ENCODE measurements around the gene ATF7IP2.
"Not testable (repeated sequence)": the region's sequence is repeated elsewhere in the genome, so short reads cannot be mapped to it uniquely, and the experiment has no call there.

ATF7IP2 gene

GRCh38 chr16:10385725-10386516 is at the start of gene ATF7IP2:
TSS of gene ATF7IP2 (plus strand) at chr16:10386061. CDS start at chr16:10430621, 44,560 bp downstream.
- DNase-seq, result peak; percentile 52 to 81 (median 68)

DNA sequence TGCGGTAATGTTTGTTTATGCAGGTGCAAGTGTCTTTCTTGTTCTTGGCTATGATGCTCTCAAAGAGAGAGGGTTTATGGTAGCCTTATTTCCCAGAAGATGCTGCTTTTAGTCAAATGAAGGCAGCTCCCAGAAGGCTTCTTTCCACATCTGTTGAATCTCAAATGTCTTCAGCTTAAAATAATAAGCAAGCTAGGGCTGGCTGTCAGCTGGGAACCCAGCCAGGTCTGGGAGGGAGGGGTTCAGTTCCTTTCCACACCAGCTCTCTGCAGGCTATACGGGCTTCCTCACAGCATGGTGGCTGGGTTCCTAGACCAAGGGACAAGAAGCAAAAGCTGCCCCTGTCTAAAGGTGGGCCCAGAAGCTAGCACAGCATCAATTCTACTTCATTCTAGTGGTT is 47.4 kb upstream of the ATF7IP2 start:
- no peak for DNase-seq

DNA sequence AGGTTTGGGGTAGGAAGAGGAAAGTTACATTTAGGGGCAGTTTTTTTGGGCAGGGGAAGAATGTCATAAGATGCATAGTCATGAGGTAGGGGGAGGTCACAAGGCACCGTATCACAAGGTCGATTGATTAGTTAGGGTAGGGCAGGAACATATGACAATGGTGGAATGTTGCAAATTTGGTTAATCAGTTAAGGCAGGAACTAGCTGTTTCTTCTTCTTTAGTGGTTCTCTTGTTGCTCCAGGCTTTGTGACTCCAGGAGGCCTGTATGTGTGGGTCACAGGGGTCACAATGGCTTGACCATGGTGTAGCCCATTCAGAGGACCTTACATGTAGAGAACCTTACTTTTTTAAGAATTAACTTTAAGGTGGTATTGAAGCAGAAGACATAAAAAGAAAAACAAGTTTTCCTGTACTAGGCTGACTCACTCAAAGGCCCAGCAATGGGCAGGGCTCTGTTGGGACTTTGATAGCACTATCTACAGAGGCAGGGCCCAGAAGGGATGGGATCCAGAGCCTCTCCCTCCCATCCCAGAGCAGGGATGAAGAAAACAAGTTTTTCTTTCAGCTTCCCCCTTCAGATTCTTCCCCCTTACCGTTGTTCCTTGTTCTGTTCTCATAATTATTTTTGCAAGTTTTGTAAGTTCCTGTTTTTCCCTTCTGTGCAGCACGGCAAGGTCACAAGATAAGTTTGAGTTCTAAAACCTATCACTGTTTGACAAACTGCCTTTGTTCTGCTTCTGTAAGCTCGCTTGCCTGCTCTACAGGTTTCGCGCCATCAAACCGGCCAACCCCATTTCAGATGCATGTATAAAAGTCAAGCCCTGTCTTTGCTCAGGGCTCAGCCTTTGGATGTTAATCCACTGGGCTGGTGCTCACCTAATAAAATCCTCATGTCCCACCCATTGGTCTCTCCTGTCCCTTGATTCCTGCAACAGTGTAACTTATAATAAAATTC is 45.8 kb upstream of the ATF7IP2 start:
- DNase-seq, result no peak

- no peak for DNase-seq
Observed at GRCh38 chr16:10343124-10343760, 42.6 kb upstream of the ATF7IP2 start.

DNA sequence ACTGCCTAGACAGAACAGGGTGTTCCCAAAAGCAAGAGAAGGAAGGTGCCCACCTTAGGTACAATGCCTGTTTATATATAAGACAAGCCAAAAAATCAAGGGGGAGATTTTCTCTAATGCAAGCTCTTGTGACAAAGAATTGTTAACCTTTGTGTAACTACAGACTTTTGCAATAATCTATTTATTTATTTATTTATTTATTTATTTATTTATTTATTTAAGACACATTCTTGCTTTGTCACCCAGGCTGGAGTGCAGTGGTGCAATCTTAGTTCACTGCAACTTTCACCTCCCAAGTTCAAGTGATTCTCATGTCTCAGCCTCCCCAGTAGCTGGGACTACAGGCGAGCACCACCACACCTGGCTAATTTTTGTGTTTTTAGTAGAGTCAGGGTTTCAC is 41.2 kb upstream of the ATF7IP2 start:
- not testable (repeated sequence) for DNase-seq

DNA sequence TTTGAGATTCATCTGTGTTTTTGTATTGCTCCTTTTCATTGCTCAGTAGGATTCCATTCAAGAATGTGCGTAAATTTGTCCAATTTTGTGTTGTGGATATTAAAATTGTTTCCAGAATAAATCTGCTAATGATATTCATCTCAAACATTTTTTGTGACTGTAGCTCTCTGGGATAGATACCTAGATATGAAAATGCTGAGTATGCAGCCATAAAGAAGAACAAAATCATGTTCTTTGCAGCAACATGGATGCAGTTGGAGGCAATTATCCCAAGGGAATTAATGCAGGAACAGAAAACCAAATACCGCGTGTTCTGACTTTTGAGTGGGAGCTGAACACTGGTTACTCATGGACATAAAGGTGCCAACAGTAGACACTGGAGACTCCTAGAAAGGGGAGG is 40.2 kb upstream of the ATF7IP2 start:
- DNase-seq, result no peak

GRCh38 chr16:10349851-10350250 is 36.0 kb upstream of the ATF7IP2 start:
- no peak for DNase-seq

DNA sequence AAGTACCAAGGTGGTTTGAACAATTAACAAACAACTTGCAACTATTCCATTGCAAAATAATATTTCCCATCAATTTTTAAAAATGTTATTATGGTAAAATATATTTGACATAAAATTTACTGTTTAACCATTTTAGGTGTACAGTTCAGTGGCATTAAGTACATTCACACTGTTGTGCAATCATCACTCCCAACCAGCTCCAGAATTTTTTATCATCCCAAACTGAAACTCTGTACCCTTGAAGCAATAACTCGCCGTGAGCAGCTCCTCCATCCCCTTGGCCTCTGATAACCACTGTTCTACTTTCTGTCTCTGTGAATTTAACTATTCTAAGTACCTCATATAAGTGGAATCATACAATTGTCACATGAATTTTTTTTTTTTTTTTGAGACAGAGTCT is 33.6 kb upstream of the ATF7IP2 start:
- no peak for DNase-seq

DNA sequence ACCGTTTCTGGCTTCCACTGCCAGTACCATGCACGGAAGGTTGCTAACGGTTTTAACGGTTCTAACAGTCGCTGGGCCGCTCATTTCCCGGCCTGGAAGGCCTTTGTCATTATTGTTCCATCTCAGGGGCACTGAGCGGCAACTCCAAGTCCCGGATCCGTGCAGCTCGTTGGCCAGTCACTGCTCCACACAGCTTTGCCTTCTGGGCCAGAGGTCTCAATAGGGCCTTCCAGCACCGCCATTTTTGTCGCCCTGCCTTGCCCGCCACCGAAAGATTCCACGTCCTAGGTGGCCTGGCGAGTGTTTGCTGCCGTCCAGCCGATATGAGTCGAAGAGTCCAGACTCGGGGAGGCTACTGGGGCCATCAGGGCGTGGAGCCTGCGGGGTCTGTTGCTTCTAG is 30.3 kb upstream of the ATF7IP2 start:
- DNase-seq, result no peak

DNA sequence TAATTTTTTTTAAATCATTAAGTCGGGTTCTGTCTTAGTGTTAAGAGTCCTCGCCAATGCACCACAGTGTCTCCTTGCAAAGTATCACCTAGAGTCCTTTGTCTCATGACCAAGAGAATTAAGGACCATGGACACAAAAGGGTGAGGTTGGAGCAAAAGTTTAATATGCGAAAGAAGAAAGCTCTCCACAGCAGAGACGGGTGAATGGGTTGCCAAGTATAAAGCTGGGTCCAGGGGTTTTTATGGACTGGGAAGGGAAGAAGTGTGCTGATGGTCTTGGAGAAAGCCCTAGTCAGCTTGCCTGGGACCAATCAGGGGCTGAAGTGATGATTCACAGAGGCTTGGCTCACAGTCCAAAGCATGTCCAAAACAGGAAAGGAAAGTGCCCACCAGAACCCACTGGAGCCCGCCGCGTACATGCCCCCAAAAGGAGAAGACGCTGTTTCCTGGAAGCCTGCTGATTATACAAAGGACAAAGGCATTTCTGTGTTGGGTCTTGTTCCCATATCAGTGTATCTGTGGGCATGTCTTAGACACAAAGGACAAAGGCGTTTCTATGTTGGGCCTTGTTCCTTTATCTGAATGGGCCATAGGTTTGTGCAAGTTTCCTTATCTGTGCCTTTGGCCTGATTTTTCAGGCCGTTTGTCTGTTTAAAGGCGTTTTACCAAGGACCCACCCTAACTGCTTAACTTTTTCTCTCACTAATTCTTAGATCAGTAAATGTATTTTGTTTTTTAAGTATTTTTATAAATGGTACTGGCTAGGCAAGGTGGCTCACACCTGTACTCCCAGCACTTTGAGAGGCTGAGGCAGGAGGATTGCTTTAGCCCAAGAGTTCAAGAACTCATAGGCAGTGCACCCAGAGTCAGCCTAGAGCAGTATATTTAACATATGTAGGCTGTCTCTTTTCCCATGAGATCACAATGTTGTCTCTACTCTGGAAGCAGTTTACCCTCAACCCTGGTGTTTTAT is 28.7 kb upstream of the ATF7IP2 start:
- no peak for DNase-seq

GRCh38 chr16:10361747-10362076 is 24.1 kb upstream of the ATF7IP2 start:
- not testable (repeated sequence) for DNase-seq

DNA sequence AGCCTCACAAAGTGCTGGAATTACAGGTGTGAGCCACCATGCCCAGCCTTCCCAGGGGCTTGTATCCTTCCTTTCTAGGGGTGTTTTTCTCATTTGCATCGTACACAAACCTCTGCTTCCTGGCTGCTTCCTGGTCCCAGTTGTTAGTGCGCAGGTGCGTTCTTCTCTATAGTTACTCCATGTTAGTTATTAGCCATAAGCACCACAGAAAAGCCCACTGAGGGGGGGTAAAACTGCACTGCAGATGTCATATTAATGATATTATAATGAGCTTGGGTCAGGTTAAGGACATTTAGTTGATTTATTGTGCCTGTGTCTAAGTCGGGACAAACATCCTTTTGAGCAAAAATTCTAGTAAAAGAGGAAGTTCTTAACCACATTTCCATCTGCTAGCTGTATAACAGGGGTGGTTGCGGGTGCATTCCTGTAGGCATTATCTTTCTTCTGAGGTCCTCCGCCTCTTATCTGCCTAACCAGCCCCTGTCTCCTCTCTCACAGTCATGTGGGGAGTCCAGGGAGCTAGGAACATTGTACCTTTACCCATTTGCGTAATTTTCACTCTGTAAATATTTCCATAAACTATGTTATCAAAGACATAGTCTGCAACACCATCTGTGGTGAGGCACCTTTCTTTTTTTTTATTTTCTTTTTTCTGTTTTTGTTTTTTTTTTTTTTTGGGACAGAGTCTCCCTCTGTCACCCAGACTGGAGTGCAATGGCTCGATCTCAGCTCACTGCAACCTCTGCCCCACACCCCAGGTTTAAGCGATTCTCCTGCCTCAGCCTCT is 23.6 kb upstream of the ATF7IP2 start:
- DNase-seq, result no peak

GRCh38 chr16:10362864-10363197 is 23.0 kb upstream of the ATF7IP2 start:
- DNase-seq, result not testable (repeated sequence)

- not testable (repeated sequence) for DNase-seq
Observed at GRCh38 chr16:10366619-10367018, 19.2 kb upstream of the ATF7IP2 start.

DNA sequence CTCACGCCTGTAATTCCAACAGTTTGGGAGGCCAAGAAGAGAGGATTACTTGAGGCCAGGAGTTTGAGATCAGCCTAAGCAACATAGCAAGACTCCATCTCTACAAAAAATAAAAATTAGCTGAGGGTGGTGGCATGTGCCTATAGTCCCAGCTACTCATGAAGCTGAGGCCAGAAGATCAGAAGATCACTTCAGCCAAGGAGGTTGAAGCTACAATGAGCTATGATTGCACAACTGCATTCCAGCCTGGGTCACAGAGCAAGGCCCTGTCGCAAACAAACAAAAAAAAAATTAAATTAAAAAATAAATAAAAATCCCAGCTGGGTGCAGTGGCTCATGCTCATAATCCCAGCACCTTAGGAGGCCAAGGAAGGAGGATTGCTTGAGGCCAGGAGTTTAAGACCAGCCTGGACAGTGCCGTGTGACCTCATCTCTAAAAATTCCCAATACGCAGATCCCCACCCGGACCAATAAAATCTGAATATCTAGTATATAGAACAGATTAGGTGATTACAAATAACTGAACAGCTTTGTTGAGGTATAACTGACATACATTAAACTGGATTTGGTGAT is 18.2 kb upstream of the ATF7IP2 start:
- no peak for DNase-seq

DNA sequence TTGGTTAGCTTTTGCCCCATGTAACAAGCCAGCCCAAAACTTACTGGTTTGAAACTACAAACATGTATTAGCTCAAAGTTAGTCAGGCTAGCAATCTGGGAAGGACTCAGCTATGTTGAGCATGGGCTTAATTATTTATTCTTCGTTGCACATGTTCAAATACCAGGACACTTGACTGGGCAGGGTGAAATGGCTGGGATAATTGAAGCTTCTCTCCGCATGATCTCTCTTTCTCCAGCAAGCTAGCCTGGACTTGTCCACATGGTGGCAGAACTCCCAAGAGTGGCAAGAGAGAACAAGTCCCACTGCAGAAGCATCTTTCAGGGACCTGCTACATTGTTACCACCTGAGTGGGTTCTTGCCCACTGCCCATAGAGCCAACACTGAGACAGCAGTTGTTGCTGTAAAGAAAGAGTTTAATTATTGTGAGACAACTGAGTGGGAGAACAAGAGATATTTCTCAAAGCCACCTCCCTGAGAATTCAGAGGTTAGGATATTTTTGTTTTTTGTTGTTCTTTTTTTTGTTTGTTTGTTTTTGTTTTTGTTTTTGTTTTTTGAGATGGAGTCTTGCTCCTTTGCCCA is 16.8 kb upstream of the ATF7IP2 start:
- DNase-seq, result no peak

DNA sequence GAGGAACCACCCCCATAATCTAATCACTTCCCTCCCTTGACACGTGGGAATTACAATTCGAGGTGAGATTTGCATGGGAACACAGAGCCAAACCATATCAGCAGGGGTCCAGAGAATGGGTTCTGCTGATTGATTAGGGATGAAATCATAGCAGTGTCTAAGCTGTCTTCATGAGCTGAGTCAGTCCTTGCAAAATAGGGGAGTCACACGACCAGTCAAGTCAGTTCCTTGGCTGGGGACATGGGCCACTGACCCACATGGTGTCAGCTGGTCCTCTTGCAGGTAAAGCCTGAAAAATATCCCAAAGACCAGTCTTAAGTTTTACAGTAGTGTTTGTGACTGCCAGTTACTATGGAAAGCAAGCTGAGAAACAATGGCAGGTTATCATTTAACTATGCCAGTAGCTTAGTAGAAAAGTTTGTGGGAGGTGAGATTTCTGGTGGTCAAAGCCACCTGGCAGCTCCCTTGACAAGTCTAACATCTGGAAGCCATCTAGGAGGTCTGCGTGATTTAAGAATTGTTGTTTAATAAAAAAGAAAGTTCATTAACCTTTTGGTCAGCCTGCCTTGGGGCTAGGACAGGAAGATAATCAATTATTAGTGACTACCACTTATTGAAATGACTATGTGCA is 15.7 kb upstream of the ATF7IP2 start:
- no peak for DNase-seq

DNA sequence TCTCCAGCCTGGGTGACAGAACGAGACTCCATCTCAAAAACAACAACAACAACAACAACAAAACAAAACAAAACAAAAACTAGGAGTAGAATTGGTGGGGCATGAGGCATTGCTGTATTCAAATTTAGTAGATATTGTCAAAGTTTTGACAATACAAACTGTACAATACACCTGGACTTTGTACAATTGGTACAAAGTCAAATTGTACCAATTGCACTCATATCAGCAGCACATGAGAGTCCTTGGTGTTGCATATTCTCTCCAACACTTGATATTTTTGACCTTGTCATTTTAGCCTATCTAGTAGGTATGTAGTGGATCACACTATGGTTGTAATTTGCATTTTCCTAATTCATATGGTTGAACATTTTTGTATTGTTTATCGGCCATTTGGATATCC is 14.3 kb upstream of the ATF7IP2 start:
- DNase-seq, result no peak

DNA sequence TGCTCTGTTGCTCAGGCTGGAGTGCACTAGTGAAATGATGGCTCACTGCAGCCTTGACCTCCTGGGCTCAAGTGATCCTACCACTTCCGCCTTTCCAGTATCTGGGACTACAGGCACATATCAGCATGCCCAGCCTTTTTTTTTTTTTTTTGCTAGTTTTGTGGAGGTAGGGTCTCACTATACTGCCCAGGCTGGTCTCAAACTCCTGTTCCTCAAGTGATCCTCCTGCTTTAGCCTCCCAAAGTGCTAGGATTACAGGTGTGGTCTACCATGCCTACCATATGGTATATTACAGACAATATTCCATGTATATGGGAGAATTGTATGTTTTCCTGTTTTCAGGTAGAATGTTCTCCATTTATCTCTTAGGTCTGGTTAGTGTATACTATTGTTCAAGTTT is 12.3 kb upstream of the ATF7IP2 start:
- no peak for DNase-seq

DNA sequence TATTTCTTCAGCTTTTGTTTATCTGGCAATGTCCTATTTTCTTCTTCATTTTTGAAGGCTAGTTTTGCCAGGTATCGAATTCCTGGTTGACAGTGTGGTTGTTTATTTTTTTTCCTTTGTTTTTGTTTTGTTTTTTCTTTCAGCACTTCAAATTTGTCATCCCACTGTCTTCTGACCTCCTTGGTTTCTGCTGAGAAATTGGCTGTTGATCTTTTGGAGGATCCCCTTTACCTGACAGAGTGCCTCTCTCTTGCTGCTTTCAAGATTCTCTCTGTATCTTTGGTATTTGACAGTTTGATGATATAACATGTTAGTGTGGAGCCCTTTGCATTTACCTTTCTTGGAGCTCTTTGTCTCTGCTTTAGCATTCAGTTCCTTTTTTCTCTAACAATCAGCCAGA is 9.6 kb upstream of the ATF7IP2 start:
- no peak for DNase-seq
